Stimulated activated CD4-positive, alpha-beta T cell treated with anti-CD3 and anti-CD28 coated beads, Interleukin-1b, Interleukin-23, amount 100 ng/mL, for 4 hours (primary cell): ENCODE results near the gene OMG.
"Not testable (repeated sequence)": the region's sequence is repeated elsewhere in the genome, so short reads cannot be mapped to it uniquely, and the experiment has no call there.

Experiments
- DNase-seq, 2 donors: peaks; one replicate each; pipeline ENCODE4 v3.0.0-alpha.2; 2020; ENCODE audit warnings: low read depth in 2 of 2

Gene OMG

GRCh38 chr17:31297090-31297489 is at the start of gene OMG:
OMG (minus strand) TSS chr17:31297239; CDS start chr17:31296331, 908 bp downstream.
- no peak for DNase-seq

GRCh38 chr17:31345191-31345747 is 48.2 kb upstream of the OMG start:
- DNase-seq, result not testable (repeated sequence)

GRCh38 chr17:31339906-31340661 is 43.0 kb upstream of the OMG start:
- DNase-seq, result no peak

- no peak for DNase-seq
Observed at GRCh38 chr17:31329221-31329620, 32.2 kb upstream of the OMG start.

GRCh38 chr17:31328160-31328535 is 31.1 kb upstream of the OMG start:
- no peak for DNase-seq

GRCh38 chr17:31327534-31328159 is 30.6 kb upstream of the OMG start:
- DNase-seq, result no peak

- no peak for DNase-seq
Observed at GRCh38 chr17:31323551-31323950, 26.5 kb upstream of the OMG start.

GRCh38 chr17:31321966-31322365 is 24.9 kb upstream of the OMG start:
- no peak for DNase-seq

- DNase-seq, result peak; percentile 30 to 62
Observed at GRCh38 chr17:31321481-31321880, 24.4 kb upstream of the OMG start, which contains the start of gene EVI2A. EVI2A (minus strand) TSS chr17:31321622; CDS start chr17:31319013, 2,609 bp downstream.

GRCh38 chr17:31320791-31321190 is 23.8 kb upstream of the OMG start:
- no peak for DNase-seq

- no peak for DNase-seq
Observed at GRCh38 chr17:31320241-31320640, 23.2 kb upstream of the OMG start.

GRCh38 chr17:31318851-31319661 is 22.0 kb upstream of the OMG start:
- DNase-seq, result no peak

GRCh38 chr17:31318298-31318801 is 21.3 kb upstream of the OMG start:
- no peak for DNase-seq

- no peak for DNase-seq
Observed at GRCh38 chr17:31314782-31315100, 17.7 kb upstream of the OMG start.

- no peak for DNase-seq
Observed at GRCh38 chr17:31313982-31314781, 17.1 kb upstream of the OMG start, which contains the start of gene EVI2B. EVI2B (minus strand) TSS chr17:31314054; CDS start chr17:31305609, 8,445 bp downstream.

GRCh38 chr17:31312223-31312622 is 15.2 kb upstream of the OMG start:
- not testable (repeated sequence) for DNase-seq

- no peak for DNase-seq
Observed at GRCh38 chr17:31311526-31311925, 14.5 kb upstream of the OMG start.

GRCh38 chr17:31310886-31311285 is 13.8 kb upstream of the OMG start:
- DNase-seq, result no peak

GRCh38 chr17:31310260-31310659 is 13.2 kb upstream of the OMG start:
- peak in 1 of 2 donors; percentile 37 for DNase-seq

GRCh38 chr17:31309556-31309955 is 12.5 kb upstream of the OMG start:
- DNase-seq, result no peak
